GM18867 (cell line): ENCODE measurements around the gene GLP1R.

Source experiments
- ATAC-seq: cut with Tn5 transposase; IDR thresholded peaks from one replicate; pipeline ENCODE4 v1.9.1; 2021; ENCODE audit warnings: mild to moderate bottlenecking, moderate library complexity; ENCODE audit not compliant: unreplicated experiment

GLP1R gene

GRCh38 chr6:39043776-39044175, 4.8 kb upstream of the GLP1R start:
- ATAC-seq = no peak

- no peak for ATAC-seq
Measured at GRCh38 chr6:39044181-39044580, 4.4 kb upstream of the GLP1R start.

- no peak for ATAC-seq
Measured at GRCh38 chr6:39047434-39048327, 900 bp upstream of the GLP1R start.

GRCh38 chr6:39049575-39050283, 1.1 kb downstream of the GLP1R start:
- no peak for ATAC-seq

GRCh38 chr6:39050453-39051112, 2.0 kb downstream of the GLP1R start:
- no peak for ATAC-seq

GRCh38 chr6:39051399-39052122, 3.0 kb downstream of the GLP1R start:
- no peak for ATAC-seq

- ATAC-seq = no peak
Measured at GRCh38 chr6:39053016-39053624, 4.5 kb downstream of the GLP1R start.

GRCh38 chr6:39053854-39054576, 5.4 kb downstream of the GLP1R start:
- no peak for ATAC-seq

GRCh38 chr6:39054577-39055142, 6.1 kb downstream of the GLP1R start:
- ATAC-seq = no peak

GRCh38 chr6:39055661-39056060, 7.1 kb downstream of the GLP1R start:
- ATAC-seq = no peak

- ATAC-seq = no peak
Measured at GRCh38 chr6:39056191-39056590, 7.6 kb downstream of the GLP1R start.

GRCh38 chr6:39056681-39057080, 8.1 kb downstream of the GLP1R start:
- no peak for ATAC-seq

GRCh38 chr6:39057251-39058155, 8.9 kb downstream of the GLP1R start:
- ATAC-seq = no peak

- ATAC-seq = no peak
Measured at GRCh38 chr6:39058471-39059147, 10.0 kb downstream of the GLP1R start.

GRCh38 chr6:39059496-39060310, 11.1 kb downstream of the GLP1R start:
- ATAC-seq = no peak

GRCh38 chr6:39060467-39061160, 12.0 kb downstream of the GLP1R start:
- ATAC-seq = no peak

- ATAC-seq = no peak
Measured at GRCh38 chr6:39061182-39061581, 12.6 kb downstream of the GLP1R start.
